Stimulated activated naive B cell treated with anti-CD40 and anti-IgM and Interleukin-4, amounts not matched to agents 10 μg/mL and 1 μg/mL and 100 μg/mL, for 72 hours (primary cell): ENCODE results near the gene ZNF12.
"Not testable (repeated sequence)": the region's sequence is repeated elsewhere in the genome, so short reads cannot be mapped to it uniquely, and the experiment has no call there.

ENCODE experiments used
- ATAC-seq, 2 donors: fragments of 150-1000 bp; cut with Tn5 transposase; replicated peaks; 2 replicates each; pipeline ENCODE4 v1.10.0; 2021; ENCODE audit warnings: moderate library complexity in 1 of 2
- DNase-seq: peaks from one replicate; pipeline ENCODE4 v3.0.0; 2021
- H3K27ac Mint-ChIP-seq: one replicate; pipeline ENCODE4 v1.8.0; 2022; ENCODE audit warnings: mild to moderate bottlenecking, mixed read lengths
- H3K27me3 Mint-ChIP-seq, 2 donors: one replicate each; pipeline ENCODE4 v1.8.0; 2022; ENCODE audit warnings: mixed read lengths in 2 of 2
- H3K36me3 Mint-ChIP-seq, 2 donors: one replicate each; pipeline ENCODE4 v1.8.0; 2022; ENCODE audit warnings: mixed read lengths in 2 of 2, mild to moderate bottlenecking in 1 of 2
- H3K4me1 Mint-ChIP-seq, 2 donors: one replicate each; pipeline ENCODE4 v1.8.0; 2022; ENCODE audit warnings: mixed read lengths in 2 of 2, mild to moderate bottlenecking in 1 of 2
- H3K4me3 Mint-ChIP-seq, 2 donors: one replicate each; pipeline ENCODE4 v1.8.0; 2022; ENCODE audit warnings: mild to moderate bottlenecking in 2 of 2, mixed read lengths in 2 of 2, moderate library complexity in 1 of 2
- H3K9me3 Mint-ChIP-seq, 2 donors: one replicate each; pipeline ENCODE4 v1.8.0; 2022; ENCODE audit warnings: mixed read lengths in 2 of 2, mild to moderate bottlenecking in 1 of 2

Gene ZNF12

DNA sequence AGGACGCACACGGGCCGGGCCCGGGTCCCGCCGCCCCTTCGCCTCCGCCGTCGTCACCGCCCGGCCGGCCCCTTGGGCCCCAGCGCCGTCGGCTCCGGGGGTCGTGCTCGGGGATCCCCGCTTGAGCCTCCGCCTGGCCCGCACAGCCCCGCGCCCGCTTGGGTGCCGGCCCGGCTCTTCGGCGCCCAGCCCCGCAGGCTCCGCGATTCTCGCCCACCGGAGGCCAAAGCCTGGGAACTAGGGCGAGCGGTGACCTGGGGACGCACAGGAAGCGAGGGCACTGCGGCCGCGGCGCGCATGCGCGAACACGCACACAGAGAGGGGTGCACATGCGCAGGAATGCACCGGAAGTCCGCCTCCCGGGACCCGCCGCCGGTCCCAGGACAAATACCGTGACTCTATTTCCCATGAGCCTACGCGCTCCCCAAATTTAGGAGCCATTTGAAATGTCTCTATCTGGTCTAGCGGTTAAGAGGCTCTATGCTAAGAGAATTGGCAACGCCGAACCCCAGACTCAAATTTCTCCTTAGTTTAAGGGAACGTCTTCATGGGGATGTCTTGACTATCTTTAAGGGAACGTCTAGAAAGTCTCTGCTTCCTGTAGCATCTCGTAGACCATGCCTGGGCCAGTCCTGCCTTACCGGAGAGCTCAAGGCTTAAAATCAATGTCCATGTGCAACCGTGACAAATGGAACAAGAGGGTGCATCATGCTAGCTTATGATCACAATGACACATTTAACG is at the start of gene ZNF12:
TSS of gene ZNF12 (minus strand) at position 282 of the 742 bp plus-strand sequence. CDS start 1,774 bp downstream, outside the sequence.
- H3K36me3 Mint-ChIP-seq, result peaks cover 27 to 36% of the 10 kb centered on the region in 2 donors
- DNase-seq, result peak; percentile 95
- H3K27ac Mint-ChIP-seq, result peak within 1 kb of the TSS; percentile 94
- peak; percentile 92 to 93 for ATAC-seq
- H3K4me3 Mint-ChIP-seq, result peak within 1 kb of the TSS; percentile 93 to 95
- H3K27me3 Mint-ChIP-seq, result peaks cover 0 to 4% of the 10 kb centered on the region in 2 donors
- peaks cover 28 to 42% of the 10 kb centered on the region in 2 donors for H3K4me1 Mint-ChIP-seq
- H3K9me3 Mint-ChIP-seq, result peaks cover 8 to 10% of the 10 kb centered on the region in 2 donors

DNA sequence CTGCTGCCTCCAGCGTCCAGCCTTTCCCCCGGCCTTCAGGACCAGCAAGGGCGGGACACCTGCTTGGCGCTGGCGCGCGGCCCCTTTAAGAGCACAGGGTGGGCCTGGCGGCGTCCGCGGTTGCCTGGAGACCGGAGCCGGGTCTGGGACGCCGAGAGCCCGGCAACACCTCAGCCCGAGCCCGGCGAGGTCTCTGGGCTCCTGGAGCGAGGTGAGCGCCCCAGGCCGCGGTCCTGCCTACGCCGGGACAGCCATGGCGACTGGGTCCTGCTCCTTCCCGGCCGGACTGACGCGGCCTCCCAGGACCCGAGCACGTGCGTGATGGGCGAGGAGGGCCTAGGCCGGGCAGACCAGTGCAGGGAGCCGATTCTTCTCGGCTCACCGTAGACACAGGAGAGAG is 47.2 kb upstream of the ZNF12 start, which contains the start of gene RSPH10B2:
TSS of gene RSPH10B2 (plus strand) at position 140 of the 400 bp plus-strand sequence. CDS start 3,575 bp downstream, outside the sequence.
- H3K27ac Mint-ChIP-seq, H3K4me3 Mint-ChIP-seq, H3K4me1 Mint-ChIP-seq, H3K27me3 Mint-ChIP-seq, H3K9me3 Mint-ChIP-seq, H3K36me3 Mint-ChIP-seq, DNase-seq: not testable (repeated sequence)
- ATAC-seq, result peak in 1 of 2 donors; percentile 29

DNA sequence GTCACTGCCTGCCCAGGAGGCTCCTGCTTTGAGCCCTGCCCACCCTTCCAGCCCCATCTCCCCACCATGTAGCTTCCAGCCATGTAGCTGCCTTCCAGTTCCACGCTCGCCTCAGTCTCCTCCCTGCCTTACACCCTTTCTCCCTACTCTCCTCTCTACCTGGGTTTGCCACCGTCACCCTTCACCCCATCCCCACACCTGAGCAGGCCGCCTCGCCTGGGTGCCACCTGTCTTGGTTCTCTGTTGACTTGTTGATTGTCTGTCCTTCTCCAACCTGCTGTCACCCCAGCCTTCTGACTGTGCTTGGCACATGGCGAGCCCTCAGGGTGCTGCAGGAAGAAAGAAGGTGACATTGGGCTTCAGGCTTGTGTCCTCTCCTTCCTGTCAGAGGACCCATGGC is 43.4 kb upstream of the ZNF12 start:
- not testable (repeated sequence) for H3K36me3 Mint-ChIP-seq, H3K27ac Mint-ChIP-seq, H3K4me3 Mint-ChIP-seq, H3K4me1 Mint-ChIP-seq, DNase-seq, H3K9me3 Mint-ChIP-seq, H3K27me3 Mint-ChIP-seq
- peak in 1 of 2 donors; percentile 22 for ATAC-seq

DNA sequence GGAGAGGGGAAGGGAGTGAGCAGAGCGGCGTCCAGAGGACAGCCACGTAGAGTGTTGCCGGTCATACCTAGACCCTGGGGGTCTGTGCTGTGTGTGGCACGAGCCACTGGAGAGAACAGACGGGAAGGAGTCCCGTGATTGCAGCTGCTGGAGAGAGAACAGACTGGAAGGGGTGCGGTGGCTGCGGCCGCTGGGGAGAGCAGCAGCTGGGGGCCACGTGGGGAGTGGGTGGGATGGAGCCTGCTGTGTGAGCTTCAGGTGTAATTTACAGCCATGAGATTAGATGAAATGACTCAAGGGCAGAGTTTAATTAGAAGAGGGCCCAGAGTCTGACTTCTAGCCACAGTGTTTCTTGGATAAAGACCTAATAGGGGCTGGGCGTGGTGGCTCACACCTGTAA is 42.6 kb upstream of the ZNF12 start:
- H3K9me3 Mint-ChIP-seq, ATAC-seq, H3K4me1 Mint-ChIP-seq, H3K4me3 Mint-ChIP-seq, H3K27me3 Mint-ChIP-seq, DNase-seq, H3K27ac Mint-ChIP-seq, H3K36me3 Mint-ChIP-seq: not testable (repeated sequence)

DNA sequence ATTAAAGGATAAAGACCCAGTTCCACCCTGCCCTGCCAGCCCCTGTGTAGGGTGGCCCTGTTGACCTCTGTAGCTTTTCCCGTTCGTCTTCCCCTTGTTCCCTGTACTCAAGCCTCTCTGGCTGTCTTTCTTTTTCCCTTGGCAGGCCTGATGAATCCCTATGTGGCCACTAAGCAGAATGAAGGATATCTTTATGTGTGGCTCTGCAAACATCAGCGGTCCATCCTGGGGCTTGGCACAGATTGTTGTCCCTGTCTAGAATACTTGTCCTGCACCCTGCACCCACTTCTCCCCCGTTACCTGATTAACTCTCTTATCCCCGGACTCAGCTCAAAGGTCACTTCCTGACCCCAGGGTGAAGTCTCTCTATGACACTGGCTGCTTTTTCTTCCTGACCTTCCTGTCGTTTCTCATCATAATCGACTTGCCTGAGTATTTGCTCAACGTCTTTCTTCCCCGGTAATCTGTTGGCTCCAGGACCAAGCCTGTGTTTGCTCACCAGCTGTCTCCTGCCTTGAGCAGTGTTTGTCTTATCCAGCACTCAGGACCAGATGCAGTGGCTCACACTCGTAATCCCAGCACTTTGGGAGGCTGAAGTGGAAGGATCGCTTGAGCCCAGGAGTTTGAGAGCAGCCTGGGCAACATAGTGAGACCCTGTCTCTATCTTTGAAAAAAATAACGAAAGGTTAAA is 37.8 kb upstream of the ZNF12 start:
- H3K27me3 Mint-ChIP-seq, H3K27ac Mint-ChIP-seq, DNase-seq, H3K4me1 Mint-ChIP-seq, H3K9me3 Mint-ChIP-seq, H3K4me3 Mint-ChIP-seq, ATAC-seq: not testable (repeated sequence)
- H3K36me3 Mint-ChIP-seq, result peaks cover 10 to 21% of the 10 kb centered on the region in 2 donors

DNA sequence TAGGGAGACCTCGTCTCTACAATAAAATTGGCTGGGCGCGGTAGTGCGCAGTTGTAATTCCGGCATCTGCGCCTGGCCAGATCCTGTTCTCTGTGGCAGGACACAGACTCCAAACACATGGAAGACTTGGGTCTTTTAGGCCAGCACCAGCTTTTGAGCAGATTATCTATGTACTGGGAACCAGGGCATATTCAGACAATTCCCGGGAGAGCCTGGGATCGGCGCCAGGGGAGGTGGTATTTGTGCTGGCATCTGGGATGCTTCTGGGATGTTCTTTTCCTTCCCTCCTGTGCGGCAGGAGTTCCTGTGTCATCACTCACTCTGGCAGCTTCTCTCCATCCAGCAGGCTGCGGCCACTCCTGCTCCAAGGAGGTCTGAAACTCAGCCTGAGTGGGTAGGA is 31.7 kb upstream of the ZNF12 start:
- not testable (repeated sequence) for H3K27me3 Mint-ChIP-seq, ATAC-seq, H3K9me3 Mint-ChIP-seq, H3K27ac Mint-ChIP-seq, H3K4me1 Mint-ChIP-seq, DNase-seq, H3K4me3 Mint-ChIP-seq
- peaks cover 23 to 41% of the 10 kb centered on the region in 2 donors for H3K36me3 Mint-ChIP-seq

DNA sequence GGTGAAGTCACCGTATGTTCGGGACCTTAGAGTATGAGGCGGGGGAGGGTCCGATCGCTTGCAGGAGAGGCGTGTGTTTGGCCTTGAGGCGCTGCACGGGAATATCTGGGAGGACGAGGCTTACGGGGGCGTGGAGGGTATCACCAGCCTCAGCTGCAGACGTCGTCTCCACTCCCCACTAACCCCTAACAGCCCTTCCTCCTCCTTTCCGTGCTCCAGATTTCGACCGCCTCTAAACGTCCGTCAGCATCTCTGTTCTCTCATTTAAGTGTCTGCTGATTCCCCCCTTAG is 23.5 kb upstream of the ZNF12 start:
- no peaks in the 10 kb centered on the region for H3K27me3 Mint-ChIP-seq
- peaks cover 0 to 2% of the 10 kb centered on the region in 2 donors for H3K9me3 Mint-ChIP-seq
- peaks cover 19 to 25% of the 10 kb centered on the region in 2 donors for H3K36me3 Mint-ChIP-seq
- H3K4me3 Mint-ChIP-seq, result peak overlapping the region; percentile 90 to 96
- ATAC-seq (no peak), DNase-seq (no peak)
- peak overlapping the region; percentile 52 for H3K27ac Mint-ChIP-seq
- peaks cover 7 to 42% of the 10 kb centered on the region in 2 donors for H3K4me1 Mint-ChIP-seq

DNA sequence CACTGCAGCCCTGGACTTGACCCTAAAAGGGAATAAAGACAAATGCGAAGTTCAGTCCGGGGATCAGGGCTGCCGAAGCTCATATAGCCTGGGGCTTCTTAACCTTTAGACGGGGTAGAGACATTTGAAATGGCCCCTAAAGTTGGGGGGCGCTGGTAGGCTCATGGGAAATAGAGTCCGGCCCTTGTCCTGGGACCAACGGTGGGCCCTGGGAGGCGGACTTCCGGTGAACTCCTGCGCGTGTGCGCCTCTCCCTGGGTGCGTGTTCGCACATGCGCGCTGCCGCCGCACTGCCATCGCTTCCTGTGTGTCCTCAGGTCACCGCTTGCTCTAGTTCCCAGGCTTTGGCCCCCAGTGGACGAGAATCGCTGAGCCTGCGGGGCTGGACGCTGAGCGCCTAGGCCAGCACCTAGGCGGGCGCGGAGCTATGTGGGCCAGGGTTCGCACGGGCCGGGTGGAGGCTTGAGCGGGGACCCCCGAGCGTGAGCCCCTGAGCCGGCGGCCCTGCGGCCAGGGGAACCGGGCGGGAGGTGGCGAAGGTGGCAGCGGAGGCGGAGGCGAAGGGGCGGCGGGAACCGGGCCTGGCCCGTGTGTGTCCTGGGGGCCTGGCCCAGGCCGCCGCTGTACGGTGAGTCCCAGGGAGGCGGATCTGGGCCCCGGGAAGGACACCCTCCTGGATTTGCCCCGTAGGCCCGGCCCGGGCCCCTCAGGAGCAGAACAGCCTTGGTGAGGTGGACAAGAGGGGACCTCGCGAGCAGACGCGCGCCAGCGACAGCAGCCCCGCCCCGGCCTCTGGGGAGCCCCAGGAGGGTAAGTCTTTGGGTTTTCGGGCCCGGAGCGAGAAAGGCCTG is 23.0 kb upstream of the ZNF12 start:
- ATAC-seq (peak; percentile 95 to 96), DNase-seq (peak; percentile 87)
- Mint-ChIP-seq H3K9me3 (peaks cover 0 to 2% of the 10 kb centered on the region in 2 donors), H3K27me3 (no peaks in the 10 kb centered on the region), H3K36me3 (peaks cover 16 to 21% of the 10 kb centered on the region in 2 donors), H3K27ac (peak overlapping the region; percentile 88), H3K4me3 (peak overlapping the region; percentile 90 to 96), H3K4me1 (peaks cover 9 to 48% of the 10 kb centered on the region in 2 donors)

DNA sequence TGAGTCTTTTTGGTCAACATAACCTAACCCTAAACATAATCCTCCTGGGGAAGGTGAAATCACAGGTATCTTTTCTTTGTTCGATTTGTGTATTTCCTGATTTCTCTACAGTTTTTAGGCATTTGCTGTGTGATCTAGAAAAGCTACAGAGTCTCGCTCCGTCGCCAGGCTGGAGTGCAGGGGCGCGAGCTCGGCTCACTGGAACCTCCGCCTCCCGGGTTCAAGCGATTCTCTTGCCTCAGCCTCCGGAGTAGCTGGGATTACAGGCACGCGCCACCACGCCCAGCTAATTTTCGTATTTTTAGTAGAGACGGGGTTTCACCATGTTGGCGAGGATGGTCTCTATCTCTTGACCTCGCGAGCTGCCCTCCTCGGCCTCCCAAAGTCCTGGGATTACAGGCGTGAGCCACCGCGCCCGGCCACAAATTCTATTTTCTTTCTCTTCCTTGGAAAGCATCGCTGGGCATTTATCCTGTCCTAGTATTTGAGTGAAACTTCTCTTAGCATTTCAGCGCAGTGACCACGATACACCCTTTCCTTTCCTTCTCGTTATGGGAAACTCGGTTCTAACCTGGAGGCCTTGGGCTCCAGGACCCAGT is 22.2 kb upstream of the ZNF12 start:
- peak overlapping the region; percentile 88 for H3K27ac Mint-ChIP-seq
- peaks cover 9 to 52% of the 10 kb centered on the region in 2 donors for H3K4me1 Mint-ChIP-seq
- not testable (repeated sequence) for H3K27me3 Mint-ChIP-seq, ATAC-seq, DNase-seq, H3K9me3 Mint-ChIP-seq
- H3K36me3 Mint-ChIP-seq, result peaks cover 12 to 17% of the 10 kb centered on the region in 2 donors
- H3K4me3 Mint-ChIP-seq, result peak overlapping the region; percentile 90 to 96

DNA sequence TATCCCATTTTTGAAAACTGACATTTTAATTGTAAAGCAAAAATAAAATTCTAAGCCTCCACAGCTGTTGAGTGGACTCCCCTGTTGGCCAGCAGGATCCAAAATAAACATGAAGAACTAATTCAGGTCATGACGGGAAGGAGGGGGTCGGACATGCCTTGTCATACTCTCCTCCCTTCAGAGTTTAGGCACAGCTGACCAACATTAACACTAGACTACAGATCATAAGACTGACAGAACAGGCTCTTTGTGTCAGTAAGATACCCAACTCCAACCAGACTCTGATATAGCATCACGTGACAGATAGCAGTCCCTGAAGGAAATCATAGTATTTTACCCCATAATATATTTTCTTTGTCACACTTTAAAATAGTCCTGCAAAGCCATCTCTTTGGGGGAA is 20.9 kb upstream of the ZNF12 start:
- no peaks in the 10 kb centered on the region for H3K27me3 Mint-ChIP-seq
- DNase-seq (no peak), ATAC-seq (no peak)
- no peak overlapping the region for H3K27ac Mint-ChIP-seq
- H3K9me3 Mint-ChIP-seq, result peaks cover 0 to 2% of the 10 kb centered on the region in 2 donors
- H3K4me3 Mint-ChIP-seq, result no peak overlapping the region
- H3K36me3 Mint-ChIP-seq, result peaks cover 7 to 9% of the 10 kb centered on the region in 2 donors
- peaks cover 9 to 47% of the 10 kb centered on the region in 2 donors for H3K4me1 Mint-ChIP-seq

DNA sequence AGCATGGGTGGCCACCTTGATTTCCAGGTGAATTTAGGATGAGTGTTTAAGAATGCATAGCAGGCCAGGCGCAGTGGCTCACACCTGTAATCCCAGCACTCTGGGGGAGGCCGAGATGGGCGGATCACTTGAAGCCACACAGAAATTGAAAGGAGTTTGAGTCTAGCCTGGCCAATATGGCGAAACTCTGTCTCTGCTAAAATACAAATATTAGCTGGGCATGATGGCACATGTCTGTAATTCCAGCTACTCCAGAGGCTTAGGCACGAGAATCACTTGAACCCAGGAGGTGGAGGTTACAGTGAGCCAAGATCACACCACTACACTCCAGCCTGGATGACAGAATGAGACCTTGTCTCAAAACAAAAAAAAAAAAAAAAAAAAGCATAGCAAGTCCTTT is 19.6 kb upstream of the ZNF12 start:
- H3K4me3 Mint-ChIP-seq, H3K36me3 Mint-ChIP-seq, ATAC-seq, H3K27ac Mint-ChIP-seq, H3K27me3 Mint-ChIP-seq, DNase-seq, H3K9me3 Mint-ChIP-seq: not testable (repeated sequence)
- peaks cover 8 to 41% of the 10 kb centered on the region in 2 donors for H3K4me1 Mint-ChIP-seq

DNA sequence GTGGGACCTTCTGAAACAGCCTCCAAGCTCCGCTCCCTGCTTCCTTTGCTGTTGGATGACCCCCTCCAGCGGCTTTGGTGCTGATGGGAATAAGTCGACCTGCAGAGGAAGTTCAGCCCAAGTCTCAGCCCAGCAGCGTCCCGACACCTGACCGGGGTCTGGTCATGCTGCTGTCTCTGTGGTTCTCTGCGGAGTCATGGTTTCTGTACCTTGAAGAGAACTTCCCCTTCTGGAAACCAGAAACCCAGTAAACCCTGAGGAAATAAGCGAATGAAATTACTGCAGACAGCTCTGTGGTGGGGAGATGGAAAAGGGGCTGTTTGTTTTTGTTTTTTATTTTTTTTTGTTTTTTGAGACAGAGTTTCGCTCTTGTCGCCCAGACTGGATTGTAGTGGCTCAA is 18.3 kb upstream of the ZNF12 start:
- peak; percentile 63 for DNase-seq
- peak; percentile 45 to 50 for ATAC-seq
- no peak overlapping the region for H3K27ac Mint-ChIP-seq
- peaks cover 5 to 28% of the 10 kb centered on the region in 2 donors for H3K4me1 Mint-ChIP-seq
- H3K9me3 Mint-ChIP-seq, result peaks cover 0 to 2% of the 10 kb centered on the region in 2 donors
- peaks cover 0 to 7% of the 10 kb centered on the region in 2 donors for H3K27me3 Mint-ChIP-seq
- H3K36me3 Mint-ChIP-seq, result peaks cover 0 to 4% of the 10 kb centered on the region in 2 donors
- peak overlapping the region; percentile 18 to 59 for H3K4me3 Mint-ChIP-seq

DNA sequence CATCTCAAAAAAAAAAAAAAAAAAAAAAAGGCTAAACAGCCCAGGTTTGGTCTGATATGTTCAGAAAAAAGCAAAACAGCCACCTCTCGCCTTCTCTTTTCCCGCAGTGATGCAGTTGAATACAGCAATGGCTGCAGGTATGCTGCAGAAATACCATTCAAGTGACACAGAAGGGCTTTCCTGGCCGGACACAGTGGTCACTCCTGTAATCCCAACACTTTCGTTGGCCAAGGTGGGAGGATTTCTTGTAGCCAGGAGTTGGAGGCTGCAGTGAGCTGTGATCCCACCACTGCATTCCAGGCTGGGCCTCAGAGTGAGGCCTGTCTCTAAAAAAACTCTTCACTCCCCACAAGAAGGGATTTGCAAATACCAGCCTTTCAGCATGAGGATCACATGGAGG is 17.6 kb upstream of the ZNF12 start:
- not testable (repeated sequence) for DNase-seq, H3K36me3 Mint-ChIP-seq, H3K4me3 Mint-ChIP-seq, H3K27me3 Mint-ChIP-seq, ATAC-seq, H3K9me3 Mint-ChIP-seq
- H3K27ac Mint-ChIP-seq, result peak overlapping the region; percentile 17
- peaks cover 5 to 24% of the 10 kb centered on the region in 2 donors for H3K4me1 Mint-ChIP-seq

DNA sequence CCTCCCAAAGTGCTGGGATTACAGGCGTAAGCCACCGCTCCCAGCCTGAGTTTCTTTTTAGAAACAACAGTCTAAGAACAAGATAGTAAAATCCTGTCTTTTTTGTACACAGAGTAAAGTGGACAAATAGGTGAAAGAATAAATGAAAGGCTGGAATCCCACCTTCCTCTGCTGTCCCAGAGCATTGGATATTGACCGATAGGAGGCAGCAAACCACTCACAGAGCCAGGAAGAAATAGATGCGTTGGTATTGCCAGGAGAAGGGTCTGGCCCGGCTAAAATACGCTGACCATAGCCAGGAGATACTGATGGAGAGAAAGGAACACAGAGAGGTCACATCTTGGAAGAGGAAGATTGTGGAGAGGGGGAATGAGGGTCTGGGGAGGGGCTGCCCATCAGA is 11.4 kb upstream of the ZNF12 start:
- Mint-ChIP-seq H3K27ac (no peak overlapping the region), H3K4me1 (peaks cover 6 to 13% of the 10 kb centered on the region in 2 donors), H3K4me3 (no peak overlapping the region), H3K27me3 (peaks cover 22 to 23% of the 10 kb centered on the region in 2 donors), H3K36me3 (no peaks in the 10 kb centered on the region), H3K9me3 (no peaks in the 10 kb centered on the region)
- ATAC-seq (no peak), DNase-seq (no peak)
